Measurements from ENCODE around the gene SMARCD1. TPM values are rescaled to one million over a fixed set of nuclear protein-coding genes. Genes with fewer than 3 reads are reported as not detected.

Gene SMARCD1
- total RNA-seq, 1 donor from 2014 or later, result 112 TPM

DNA sequence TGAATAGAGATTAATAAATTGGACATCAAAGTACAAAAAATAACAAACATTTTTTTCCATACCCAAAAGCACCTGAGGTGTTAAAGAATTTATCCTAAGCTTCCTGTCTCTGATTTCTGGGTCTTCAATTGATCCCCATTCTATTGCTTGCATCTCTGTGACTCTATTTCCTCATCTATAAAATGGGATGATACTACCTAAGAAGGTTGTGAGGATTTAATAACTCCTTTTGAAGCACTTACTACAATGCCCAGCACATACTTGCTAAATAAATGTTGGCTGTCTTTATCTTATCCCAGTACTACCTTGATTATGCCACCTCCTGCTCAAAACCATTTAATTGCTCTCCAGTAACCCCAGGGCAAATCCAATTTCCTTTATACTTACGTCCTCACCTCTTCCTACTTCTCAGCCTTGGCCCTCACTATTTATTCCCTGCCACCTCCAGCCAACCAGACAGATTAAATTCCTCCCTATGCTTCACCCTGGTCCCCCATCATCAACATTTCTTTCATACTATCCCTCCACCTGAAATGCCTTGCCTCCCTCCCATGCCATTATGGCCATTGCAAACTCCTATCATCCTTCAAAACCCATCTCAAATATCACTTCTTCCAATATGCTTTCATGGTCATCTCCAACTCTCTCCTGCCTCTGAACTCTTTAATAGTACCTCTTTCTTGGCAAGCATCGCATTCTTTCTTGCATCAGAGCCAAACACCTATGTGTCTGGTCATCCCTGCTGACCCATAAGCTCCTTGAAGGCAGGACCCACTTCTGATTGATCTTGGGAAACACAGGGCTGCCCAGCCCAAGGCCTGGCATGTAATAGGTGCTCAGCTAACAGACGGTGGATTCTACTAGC, 35.7 kb upstream of the SMARCD1 start:
- DNase-seq (ENCODE audit: low spot score in 2 of 2, unreplicated experiment in 2 of 2), result no peak
- TF ChIP-seq, protein P1, sequence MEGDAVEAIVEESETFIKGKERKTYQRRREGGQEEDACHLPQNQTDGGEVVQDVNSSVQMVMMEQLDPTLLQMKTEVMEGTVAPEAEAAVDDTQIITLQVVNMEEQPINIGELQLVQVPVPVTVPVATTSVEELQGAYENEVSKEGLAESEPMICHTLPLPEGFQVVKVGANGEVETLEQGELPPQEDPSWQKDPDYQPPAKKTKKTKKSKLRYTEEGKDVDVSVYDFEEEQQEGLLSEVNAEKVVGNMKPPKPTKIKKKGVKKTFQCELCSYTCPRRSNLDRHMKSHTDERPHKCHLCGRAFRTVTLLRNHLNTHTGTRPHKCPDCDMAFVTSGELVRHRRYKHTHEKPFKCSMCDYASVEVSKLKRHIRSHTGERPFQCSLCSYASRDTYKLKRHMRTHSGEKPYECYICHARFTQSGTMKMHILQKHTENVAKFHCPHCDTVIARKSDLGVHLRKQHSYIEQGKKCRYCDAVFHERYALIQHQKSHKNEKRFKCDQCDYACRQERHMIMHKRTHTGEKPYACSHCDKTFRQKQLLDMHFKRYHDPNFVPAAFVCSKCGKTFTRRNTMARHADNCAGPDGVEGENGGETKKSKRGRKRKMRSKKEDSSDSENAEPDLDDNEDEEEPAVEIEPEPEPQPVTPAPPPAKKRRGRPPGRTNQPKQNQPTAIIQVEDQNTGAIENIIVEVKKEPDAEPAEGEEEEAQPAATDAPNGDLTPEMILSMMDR (IDR thresholded peaks at IDR 0.05; ENCODE audit: unreplicated experiment), result no peak
- H3K27ac Mint-ChIP-seq, result peak overlapping the region; percentile 58
- H3K9me3 Mint-ChIP-seq, result no peaks in the 10 kb centered on the region
- no peaks in the 10 kb centered on the region for H3K36me3 Mint-ChIP-seq
- peaks cover 22% of the 10 kb centered on the region for H3K27me3 Mint-ChIP-seq (ENCODE audit: low read depth)
- peaks cover 26% of the 10 kb centered on the region for H3K4me1 Mint-ChIP-seq
- no peak overlapping the region for H3K4me3 Mint-ChIP-seq

GRCh38 chr12:50050119-50050385, 35.1 kb upstream of the SMARCD1 start:
- Mint-ChIP-seq H3K9me3 (no peaks in the 10 kb centered on the region), H3K4me3 (peak overlapping the region; percentile 61), H3K27me3 (ENCODE audit: low read depth) (peaks cover 22% of the 10 kb centered on the region), H3K27ac (peak overlapping the region; percentile 58), H3K4me1 (peaks cover 26% of the 10 kb centered on the region), H3K36me3 (no peaks in the 10 kb centered on the region)
- TF ChIP-seq, protein P1 (IDR thresholded peaks at IDR 0.05; ENCODE audit: unreplicated experiment), result no peak
- DNase-seq (ENCODE audit: low spot score in 2 of 2, unreplicated experiment in 2 of 2), result no peak

GRCh38 chr12:50050410-50051098, 34.6 kb upstream of the SMARCD1 start:
- peak in 1 of 2 experiments; percentile 70 for DNase-seq (ENCODE audit: low spot score in 2 of 2, unreplicated experiment in 2 of 2)
- H3K27me3 Mint-ChIP-seq (ENCODE audit: low read depth), result peaks cover 23% of the 10 kb centered on the region
- H3K4me1 Mint-ChIP-seq, result peaks cover 26% of the 10 kb centered on the region
- H3K36me3 Mint-ChIP-seq, result no peaks in the 10 kb centered on the region
- H3K9me3 Mint-ChIP-seq, result no peaks in the 10 kb centered on the region
- TF ChIP-seq, protein P1 (IDR thresholded peaks at IDR 0.05; ENCODE audit: unreplicated experiment), result no peak
- H3K4me3 Mint-ChIP-seq, result peak overlapping the region; percentile 61
- H3K27ac Mint-ChIP-seq, result peak overlapping the region; percentile 58

DNA sequence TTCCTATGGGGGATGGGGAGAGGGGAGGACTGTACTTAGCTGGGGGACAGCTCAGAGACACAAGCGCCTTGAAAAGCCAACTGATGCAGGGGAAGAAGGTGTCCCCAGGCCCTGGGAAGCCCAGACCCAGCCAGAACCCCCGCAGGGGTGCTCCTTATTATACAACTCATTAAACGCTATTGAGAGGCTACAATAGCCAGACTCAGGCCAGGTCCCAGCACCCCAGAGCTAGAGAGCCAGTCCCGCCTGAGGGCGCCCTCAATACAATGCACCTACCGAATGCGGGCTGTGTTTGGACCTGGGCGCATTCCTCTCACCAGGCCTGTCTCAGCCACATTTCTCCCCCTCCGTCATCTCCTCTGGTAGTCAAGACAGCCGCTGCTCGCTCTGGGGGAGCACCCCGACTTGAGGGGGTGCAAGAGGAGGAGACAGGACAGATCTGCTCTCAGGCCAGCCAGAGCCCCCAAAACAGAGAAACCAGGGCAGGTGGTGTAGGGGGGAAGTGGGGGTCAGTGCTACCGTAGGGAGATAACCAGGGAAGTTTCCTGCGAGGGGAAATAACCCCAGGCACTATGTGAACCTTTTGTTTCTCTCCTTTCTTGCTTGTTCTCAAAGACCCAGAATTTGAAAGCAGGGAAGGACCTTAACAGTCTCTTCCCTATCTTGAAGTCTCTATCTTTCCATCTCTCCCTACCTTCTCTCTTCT, 33.9 kb upstream of the SMARCD1 start:
- Mint-ChIP-seq H3K27me3 (ENCODE audit: low read depth) (peaks cover 30% of the 10 kb centered on the region), H3K4me3 (no peak overlapping the region), H3K27ac (no peak overlapping the region), H3K9me3 (no peaks in the 10 kb centered on the region), H3K36me3 (no peaks in the 10 kb centered on the region), H3K4me1 (peaks cover 32% of the 10 kb centered on the region)
- TF ChIP-seq, protein P1 (IDR thresholded peaks at IDR 0.05; ENCODE audit: unreplicated experiment), result no peak
- no peak for DNase-seq (ENCODE audit: low spot score in 2 of 2, unreplicated experiment in 2 of 2)

DNA sequence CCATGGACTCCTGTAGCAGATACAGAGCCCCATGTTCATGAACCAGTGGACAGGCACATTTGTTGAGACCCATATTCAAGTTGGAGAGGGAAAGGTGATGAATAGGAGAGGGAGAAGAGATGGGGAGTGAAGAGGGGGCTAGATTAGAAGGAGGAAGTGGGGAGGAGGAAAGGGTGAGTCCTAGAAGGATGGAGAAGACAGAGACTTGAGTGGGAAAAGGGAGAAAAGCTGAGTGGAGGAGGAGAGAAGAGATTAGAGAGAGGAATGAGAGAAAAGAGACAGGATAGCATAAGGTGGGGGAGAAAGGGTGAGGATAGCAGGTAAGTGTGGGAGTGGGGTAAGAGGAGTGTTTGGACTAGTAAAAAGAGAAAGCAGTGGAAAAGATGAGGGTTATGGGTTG, 32.6 kb upstream of the SMARCD1 start:
- H3K4me1 Mint-ChIP-seq, result peaks cover 39% of the 10 kb centered on the region
- no peaks in the 10 kb centered on the region for H3K9me3 Mint-ChIP-seq
- no peaks in the 10 kb centered on the region for H3K36me3 Mint-ChIP-seq
- TF ChIP-seq, protein P1 (IDR thresholded peaks at IDR 0.05; ENCODE audit: unreplicated experiment), result no peak
- no peak for DNase-seq (ENCODE audit: low spot score in 2 of 2, unreplicated experiment in 2 of 2)
- H3K4me3 Mint-ChIP-seq, result no peak overlapping the region
- H3K27me3 Mint-ChIP-seq (ENCODE audit: low read depth), result peaks cover 40% of the 10 kb centered on the region
- no peak overlapping the region for H3K27ac Mint-ChIP-seq

Data from mesothelial cell of epicardium (in vitro differentiated cells).